ENCODE measurements around the gene AMIGO2. TPM values are rescaled to one million over a fixed set of nuclear protein-coding genes. Genes with fewer than 3 reads are reported as not detected.

The AMIGO2 gene
- total RNA-seq, 1 experiment from 2014 or later = 6.5 TPM

GRCh38 chr12:47105914-47106674 is 26.3 kb upstream of the AMIGO2 start:
- CTCF ChIA-PET = interaction anchor here (1.4 kb wide), 1 partner anchor 35 kb away, joined by 4 read pairs; no protein-coding TSS in a partner anchor
- H3K9me3 Mint-ChIP-seq = no peaks in the 10 kb centered on the region

DNA sequence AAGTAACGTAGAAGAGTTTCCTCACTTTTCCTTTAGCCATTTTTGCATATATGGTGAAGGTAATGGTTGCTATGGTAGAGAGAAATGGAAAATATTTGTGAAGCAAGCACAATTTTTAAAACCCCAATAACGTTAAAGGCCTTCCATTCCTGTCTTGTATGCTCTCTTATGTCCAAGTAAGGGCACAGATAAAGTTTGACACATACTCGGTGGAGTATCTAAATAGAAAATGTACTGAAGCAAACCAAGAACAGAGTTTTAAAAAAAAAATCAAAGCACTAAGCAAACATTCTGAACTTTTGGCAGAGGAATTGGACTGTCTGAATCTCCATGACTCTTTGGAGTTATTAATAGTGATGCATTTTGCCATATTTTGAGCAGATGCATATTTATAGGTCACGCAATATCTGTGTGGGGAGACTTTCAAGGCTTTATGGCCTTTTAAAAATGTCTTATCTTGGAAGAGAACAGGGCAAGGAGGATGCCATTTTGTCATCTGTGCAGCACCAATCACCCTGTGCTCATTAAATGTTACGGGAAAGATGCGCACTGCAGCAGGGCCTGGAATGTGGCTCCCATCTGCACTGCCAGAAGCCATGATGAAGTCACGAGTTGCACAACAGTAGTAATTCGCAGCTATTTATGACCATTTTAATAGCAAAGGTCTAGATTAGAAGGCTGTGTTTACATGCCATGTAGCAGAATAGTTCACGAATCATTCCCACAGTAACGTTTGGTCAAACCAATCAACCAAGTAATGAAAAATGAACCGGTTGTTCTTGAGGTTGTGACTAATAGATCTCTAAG is 23.3 kb upstream of the AMIGO2 start:
- no peaks in the 10 kb centered on the region for H3K36me3 Mint-ChIP-seq
- H3K4me3 Mint-ChIP-seq = no peak overlapping the region
- peaks cover 22% of the 10 kb centered on the region for H3K4me1 Mint-ChIP-seq
- H3K9me3 Mint-ChIP-seq = no peaks in the 10 kb centered on the region
- ATAC-seq = no peak
- DNase-seq (ENCODE audit: low spot score) = no peak
- TF ChIP-seq JUN (CRISPR knock-in tag; IDR thresholded peaks at IDR 0.05) (no peak), HMGA2 (CRISPR knock-in tag; IDR thresholded peaks at IDR 0.05) (no peak), PREB (CRISPR knock-in tag; IDR thresholded peaks at IDR 0.05; ENCODE audit: borderline replicate concordance) (no peak), SP1 (CRISPR knock-in tag; conservative IDR thresholded peaks at IDR 0.05) (no peak), ZNF232 (CRISPR knock-in tag; IDR thresholded peaks at IDR 0.05) (no peak)
- no peak overlapping the region for H3K27ac Mint-ChIP-seq
- POLR2A ChIA-PET = no interaction called here
- H3K27me3 Mint-ChIP-seq (ENCODE audit: low read depth) = no peaks in the 10 kb centered on the region
- CTCF ChIA-PET = interaction anchor here (0.6 kb wide), 1 partner anchor 39 kb away, joined by 3 read pairs; no protein-coding TSS in a partner anchor

More at GRCh38 chr12:47105914-47106674, 26.3 kb upstream of the AMIGO2 start:
- DNase-seq (ENCODE audit: low spot score) (no peak), ATAC-seq (no peak)
- Mint-ChIP-seq H3K4me3 (no peak overlapping the region), H3K36me3 (no peaks in the 10 kb centered on the region), H3K27ac (no peak overlapping the region), H3K27me3 (ENCODE audit: low read depth) (no peaks in the 10 kb centered on the region), H3K4me1 (peaks cover 12% of the 10 kb centered on the region)
- TF ChIP-seq NFE2L1 (CRISPR knock-in tag; IDR thresholded peaks at IDR 0.05) (no peak), AFF4 (CRISPR knock-in tag; IDR thresholded peaks at IDR 0.05; ENCODE audit: borderline replicate concordance) (no peak), MYBL2 (CRISPR knock-in tag; IDR thresholded peaks at IDR 0.05) (no peak), ESRRA (CRISPR knock-in tag; IDR thresholded peaks at IDR 0.05; ENCODE audit: borderline replicate concordance) (no peak), SMAD3 (CRISPR knock-in tag; IDR thresholded peaks at IDR 0.05; ENCODE audit: borderline replicate concordance) (no peak), OVOL2 (CRISPR knock-in tag; IDR thresholded peaks at IDR 0.05; ENCODE audit: borderline replicate concordance) (no peak), ZNF263 (CRISPR knock-in tag; IDR thresholded peaks at IDR 0.05; ENCODE audit: low read depth) (no peak), SP1 (CRISPR knock-in tag; conservative IDR thresholded peaks at IDR 0.05) (no peak), FOXK1 (CRISPR knock-in tag; IDR thresholded peaks at IDR 0.05) (no peak), ATF1 (CRISPR knock-in tag; IDR thresholded peaks at IDR 0.05) (no peak), GTF2I (CRISPR knock-in tag; conservative IDR thresholded peaks at IDR 0.05) (no peak), ZNF317 (CRISPR knock-in tag; IDR thresholded peaks at IDR 0.05; ENCODE audit: borderline replicate concordance, low read depth) (no peak), GABPB1 (CRISPR knock-in tag; IDR thresholded peaks at IDR 0.05) (no peak), ZNF423 (CRISPR knock-in tag; IDR thresholded peaks at IDR 0.05) (no peak), HMGA2 (CRISPR knock-in tag; IDR thresholded peaks at IDR 0.05) (no peak), ZNF121 (CRISPR knock-in tag; IDR thresholded peaks at IDR 0.05) (no peak), NR2C2 (CRISPR knock-in tag; IDR thresholded peaks at IDR 0.05) (no peak)
- TF ChIP-seq, protein P1, sequence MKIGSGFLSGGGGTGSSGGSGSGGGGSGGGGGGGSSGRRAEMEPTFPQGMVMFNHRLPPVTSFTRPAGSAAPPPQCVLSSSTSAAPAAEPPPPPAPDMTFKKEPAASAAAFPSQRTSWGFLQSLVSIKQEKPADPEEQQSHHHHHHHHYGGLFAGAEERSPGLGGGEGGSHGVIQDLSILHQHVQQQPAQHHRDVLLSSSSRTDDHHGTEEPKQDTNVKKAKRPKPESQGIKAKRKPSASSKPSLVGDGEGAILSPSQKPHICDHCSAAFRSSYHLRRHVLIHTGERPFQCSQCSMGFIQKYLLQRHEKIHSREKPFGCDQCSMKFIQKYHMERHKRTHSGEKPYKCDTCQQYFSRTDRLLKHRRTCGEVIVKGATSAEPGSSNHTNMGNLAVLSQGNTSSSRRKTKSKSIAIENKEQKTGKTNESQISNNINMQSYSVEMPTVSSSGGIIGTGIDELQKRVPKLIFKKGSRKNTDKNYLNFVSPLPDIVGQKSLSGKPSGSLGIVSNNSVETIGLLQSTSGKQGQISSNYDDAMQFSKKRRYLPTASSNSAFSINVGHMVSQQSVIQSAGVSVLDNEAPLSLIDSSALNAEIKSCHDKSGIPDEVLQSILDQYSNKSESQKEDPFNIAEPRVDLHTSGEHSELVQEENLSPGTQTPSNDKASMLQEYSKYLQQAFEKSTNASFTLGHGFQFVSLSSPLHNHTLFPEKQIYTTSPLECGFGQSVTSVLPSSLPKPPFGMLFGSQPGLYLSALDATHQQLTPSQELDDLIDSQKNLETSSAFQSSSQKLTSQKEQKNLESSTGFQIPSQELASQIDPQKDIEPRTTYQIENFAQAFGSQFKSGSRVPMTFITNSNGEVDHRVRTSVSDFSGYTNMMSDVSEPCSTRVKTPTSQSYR (CRISPR knock-in tag; IDR thresholded peaks at IDR 0.05) = no peak
- POLR2A ChIA-PET = no interaction called here
